Testis (tissue), 2 donors: Measurements from ENCODE around the gene CDC42BPB.

Experiments
- CTCF ChIP-seq, 3 experiments: fragments of 450-650 bp in 2 of 3; fragments of 200-600 bp in 1 of 3; sonication (generic) in 1 of 3; IDR thresholded peaks; one replicate each; pipeline ENCODE4 v1.5.1; 2016 to 2019; ENCODE audit warnings: antibody characterized with exemption in 3 of 3, mild to moderate bottlenecking in 2 of 3, moderate library complexity in 1 of 3
- POLR2A ChIP-seq: fragments of 450-650 bp; IDR thresholded peaks from one replicate; pipeline ENCODE4 v1.6.1; 2017; ENCODE audit warnings: antibody characterized with exemption, mild to moderate bottlenecking, moderate library complexity

GRCh38 chr14:102902086-102902485, 155.3 kb downstream of the CDC42BPB start:
- TF ChIP-seq POLR2A (no peak), CTCF (IDR thresholded peaks at IDR 0.05) (no peak)
